Measurements from ENCODE around the gene PTPRN. TPM values are rescaled to one million over a fixed set of nuclear protein-coding genes. Genes with fewer than 3 reads are reported as not detected.

Gene PTPRN
- polyA plus RNA-seq, 1 donor from 2014 or later, result 66.4 TPM

DNA sequence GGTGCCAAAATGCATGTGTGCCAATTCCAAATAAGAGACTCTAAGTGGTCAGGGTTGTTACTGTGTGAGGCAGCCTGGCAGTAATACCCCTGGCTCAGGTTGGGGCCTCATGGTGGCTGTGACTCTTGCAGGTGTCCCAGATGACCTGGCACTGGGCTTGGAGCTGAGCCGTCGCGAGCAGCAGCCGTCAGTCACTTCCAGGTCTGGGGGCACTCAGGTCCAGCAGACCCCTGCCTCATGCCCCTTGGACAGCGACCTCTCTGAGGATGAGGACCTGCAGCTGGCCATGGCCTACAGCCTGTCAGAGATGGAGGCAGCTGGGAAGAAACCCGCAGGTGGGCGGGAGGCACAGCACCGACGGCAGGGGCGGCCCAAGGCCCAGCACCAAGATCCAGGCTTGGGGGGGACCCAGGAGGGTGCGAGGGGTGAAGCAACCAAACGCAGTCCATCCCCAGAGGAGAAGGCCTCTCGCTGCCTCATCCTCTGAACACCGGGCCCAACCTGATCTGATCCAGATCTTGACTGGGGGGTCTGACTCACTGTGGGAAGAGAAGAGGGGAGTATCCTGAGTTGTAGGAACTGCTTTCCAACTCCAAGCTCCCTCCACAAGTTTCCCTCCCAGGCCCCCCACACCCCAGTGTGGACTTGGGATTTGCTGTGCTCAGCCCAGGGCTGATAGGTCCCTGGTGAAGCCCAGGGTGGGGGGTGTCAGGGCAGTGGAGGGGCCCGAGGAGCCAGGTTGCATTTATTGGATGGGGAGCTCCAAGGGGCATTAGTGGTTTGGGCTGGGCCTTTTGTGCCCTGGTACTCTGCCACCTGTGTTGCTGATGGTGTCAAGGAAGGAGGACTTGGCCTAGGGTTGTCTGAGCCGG lies 24.5 kb downstream of the PTPRN start:
- Histone ChIP-seq H3K27ac (ENCODE audit: low read length) (no peak overlapping the region), H3K79me2 (replicated peaks; ENCODE audit: insufficient read depth, low read length) (no peaks in the 10 kb centered on the region), H3F3A (ENCODE audit: insufficient read depth, low read length, poor library complexity, severe bottlenecking) (no peaks in the 10 kb centered on the region), H3K9me2 (ENCODE audit: insufficient read depth, low read length) (no peaks in the 10 kb centered on the region), H4K20me1 (ENCODE audit: insufficient read depth) (no peaks in the 10 kb centered on the region), H3K27me3 (ENCODE audit: insufficient read depth, low read depth, low read length) (no peaks in the 10 kb centered on the region), H3K9ac (ENCODE audit: low read length) (no peak overlapping the region), H3K4me2 (ENCODE audit: low read length) (no peak overlapping the region), H3K9me3 (ENCODE audit: low read length) (no peaks in the 10 kb centered on the region), H3K4me3 (ENCODE audit: low read length) (no peak overlapping the region), H3K36me3 (ENCODE audit: insufficient read depth, low read length) (no peaks in the 10 kb centered on the region), H2AFZ (ENCODE audit: low read depth, low read length) (no peak overlapping the region)
- no peak for TF ChIP-seq CTCF (IDR thresholded peaks at IDR 0.05; ENCODE audit: poor library complexity, severe bottlenecking)
- TF ChIP-seq REST (IDR thresholded peaks at IDR 0.05; ENCODE audit: borderline replicate concordance), result no peak
- no peak for TF ChIP-seq EP300 (conservative IDR thresholded peaks at IDR 0.05; ENCODE audit: poor library complexity, severe bottlenecking)
- TF ChIP-seq POLR2AphosphoS5 (IDR thresholded peaks at IDR 0.05), result no peak
- TF ChIP-seq RAD21 (conservative IDR thresholded peaks at IDR 0.05), result no peak
- TF ChIP-seq TAF1 (IDR thresholded peaks at IDR 0.05; ENCODE audit: low read depth), result no peak
- no peak for TF ChIP-seq SMC3 (conservative IDR thresholded peaks at IDR 0.05; ENCODE audit: poor library complexity)
- no peak for TF ChIP-seq EZH2 (IDR thresholded peaks at IDR 0.05; ENCODE audit: borderline replicate concordance, insufficient read depth, low read length, poor library complexity, severe bottlenecking)
- TF ChIP-seq MXI1 (conservative IDR thresholded peaks at IDR 0.05; ENCODE audit: poor library complexity, severe bottlenecking), result no peak

GRCh38 chr2:219282943-219283581 lies 26.1 kb downstream of the PTPRN start:
- H3K27me3 ChIP-seq (ENCODE audit: insufficient read depth, low read depth, low read length), result no peaks in the 10 kb centered on the region
- TF ChIP-seq EP300 (conservative IDR thresholded peaks at IDR 0.05; ENCODE audit: poor library complexity, severe bottlenecking) (no peak), EZH2 (IDR thresholded peaks at IDR 0.05; ENCODE audit: borderline replicate concordance, insufficient read depth, low read length, poor library complexity, severe bottlenecking) (no peak), SMC3 (conservative IDR thresholded peaks at IDR 0.05; ENCODE audit: poor library complexity) (no peak), RAD21 (conservative IDR thresholded peaks at IDR 0.05) (no peak), TAF1 (IDR thresholded peaks at IDR 0.05; ENCODE audit: low read depth) (no peak), POLR2AphosphoS5 (IDR thresholded peaks at IDR 0.05) (no peak), CTCF (IDR thresholded peaks at IDR 0.05; ENCODE audit: poor library complexity, severe bottlenecking) (no peak), MXI1 (conservative IDR thresholded peaks at IDR 0.05; ENCODE audit: poor library complexity, severe bottlenecking) (no peak), REST (IDR thresholded peaks at IDR 0.05; ENCODE audit: borderline replicate concordance) (no peak)
- no peak overlapping the region for H3K27ac ChIP-seq (ENCODE audit: low read length)
- peaks cover 9% of the 10 kb centered on the region for H3F3A ChIP-seq (ENCODE audit: insufficient read depth, low read length, poor library complexity, severe bottlenecking)
- H3K79me2 ChIP-seq (replicated peaks; ENCODE audit: insufficient read depth, low read length), result no peaks in the 10 kb centered on the region
- H3K9me2 ChIP-seq (ENCODE audit: insufficient read depth, low read length), result no peaks in the 10 kb centered on the region
- no peaks in the 10 kb centered on the region for H3K36me3 ChIP-seq (ENCODE audit: insufficient read depth, low read length)
- H3K4me3 ChIP-seq (ENCODE audit: low read length), result no peak overlapping the region
- H3K9ac ChIP-seq (ENCODE audit: low read length), result no peak overlapping the region
- H2AFZ ChIP-seq (ENCODE audit: low read depth, low read length), result no peak overlapping the region
- no peaks in the 10 kb centered on the region for H3K9me3 ChIP-seq (ENCODE audit: low read length)
- no peaks in the 10 kb centered on the region for H4K20me1 ChIP-seq (ENCODE audit: insufficient read depth)
- no peak overlapping the region for H3K4me2 ChIP-seq (ENCODE audit: low read length)
